ENCODE data around the gene WFDC5. TPM values are rescaled to one million over a fixed set of nuclear protein-coding genes. Genes with fewer than 3 reads are reported as not detected.
"Not testable (repeated sequence)": the region's sequence is repeated elsewhere in the genome, so short reads cannot be mapped to it uniquely, and the experiment has no call there.

The WFDC5 gene, protein sequence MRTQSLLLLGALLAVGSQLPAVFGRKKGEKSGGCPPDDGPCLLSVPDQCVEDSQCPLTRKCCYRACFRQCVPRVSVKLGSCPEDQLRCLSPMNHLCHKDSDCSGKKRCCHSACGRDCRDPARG
- not detected for total RNA-seq

- H3K27ac Mint-ChIP-seq: no peak within 1 kb of the TSS
- H3K4me3 Mint-ChIP-seq: no peak within 1 kb of the TSS
- H3K36me3 Mint-ChIP-seq: no peaks in the 10 kb centered on the region
- peaks cover 14% of the 10 kb centered on the region for H3K27me3 Mint-ChIP-seq
- H3K4me1 Mint-ChIP-seq: peaks cover 3% of the 10 kb centered on the region
- CTCF ChIA-PET: interaction anchor here (0.5 to 12.3 kb wide), 5 partner anchors 19 to 1537 kb away, joined by 3 to 122 read pairs (median 4); no protein-coding TSS in a partner anchor
- ATAC-seq: peak; percentile 53
- H3K9me3 Mint-ChIP-seq (ENCODE audit: low read depth): no peaks in the 10 kb centered on the region
- DNase-seq: no peak
Measured at GRCh38 chr20:45114465-45115385, at the start of gene WFDC5. Gene WFDC5, minus strand, starts transcription at chr20:45115174. Its CDS starts 91 bp downstream, at chr20:45115083.

DNA sequence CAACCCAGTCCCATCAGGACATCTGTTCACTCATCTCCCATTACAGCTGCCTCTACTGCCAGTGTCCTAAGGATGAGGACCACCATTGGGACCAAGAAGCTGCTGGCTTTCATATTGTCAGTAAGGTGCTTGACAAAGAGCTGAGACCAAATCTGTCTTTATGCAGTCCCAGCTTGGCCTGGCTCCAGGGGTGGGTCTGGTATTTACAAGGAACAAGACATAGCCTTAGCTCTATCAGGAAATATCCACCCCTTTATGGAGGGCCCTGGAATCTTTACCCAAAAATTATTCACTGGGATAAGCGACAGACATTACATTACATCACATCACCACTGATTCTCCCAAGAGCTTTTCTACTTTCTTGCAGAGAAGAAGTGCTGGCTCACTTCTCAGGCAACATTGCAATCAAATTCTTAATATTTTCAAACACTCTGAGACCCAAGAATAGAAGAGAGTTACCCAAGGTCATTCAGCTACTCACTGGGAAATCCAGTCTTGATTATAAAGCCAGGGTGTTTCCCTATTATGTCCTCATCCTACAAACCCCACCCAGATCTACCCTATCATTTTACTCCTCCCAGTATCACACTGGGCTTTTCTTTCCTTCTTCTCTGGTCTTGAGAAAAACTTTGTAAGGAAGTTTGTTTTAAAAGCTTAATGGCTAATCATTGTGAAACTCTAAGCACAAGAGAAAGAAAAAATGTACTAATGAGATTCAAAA, 48.3 kb upstream of the WFDC5 start:
- H3K36me3 Mint-ChIP-seq: peaks cover 3% of the 10 kb centered on the region
- H3K4me1 Mint-ChIP-seq: no peaks in the 10 kb centered on the region
- CTCF ChIA-PET: interaction anchor here (1.5 kb wide), 1 partner anchor 25 kb away, joined by 4 read pairs; no protein-coding TSS in a partner anchor
- H3K4me3 Mint-ChIP-seq: no peak overlapping the region
- DNase-seq: no peak
- H3K9me3 Mint-ChIP-seq (ENCODE audit: low read depth): peaks cover 9% of the 10 kb centered on the region
- H3K27me3 Mint-ChIP-seq: peaks cover 73% of the 10 kb centered on the region
- H3K27ac Mint-ChIP-seq: no peak overlapping the region
- ATAC-seq: no peak

GRCh38 chr20:45157962-45158361, 43.0 kb upstream of the WFDC5 start:
- ATAC-seq (no peak), DNase-seq (no peak)
- Mint-ChIP-seq H3K36me3 (peaks cover 3% of the 10 kb centered on the region), H3K4me3 (no peak overlapping the region), H3K9me3 (ENCODE audit: low read depth) (peaks cover 9% of the 10 kb centered on the region), H3K27ac (no peak overlapping the region), H3K27me3 (peaks cover 56% of the 10 kb centered on the region), H3K4me1 (no peaks in the 10 kb centered on the region)
- CTCF ChIA-PET: no interaction called here

- H3K27ac Mint-ChIP-seq: no peak overlapping the region
- peaks cover 3% of the 10 kb centered on the region for H3K36me3 Mint-ChIP-seq
- H3K27me3 Mint-ChIP-seq: peaks cover 51% of the 10 kb centered on the region
- H3K4me3 Mint-ChIP-seq: no peak overlapping the region
- no peaks in the 10 kb centered on the region for H3K4me1 Mint-ChIP-seq
- DNase-seq (no peak), ATAC-seq (no peak)
- H3K9me3 Mint-ChIP-seq (ENCODE audit: low read depth): peaks cover 3% of the 10 kb centered on the region
- CTCF ChIA-PET: no interaction called here
Measured at GRCh38 chr20:45156713-45157112, 41.7 kb upstream of the WFDC5 start.

GRCh38 chr20:45154794-45155193, 39.8 kb upstream of the WFDC5 start:
- DNase-seq; ATAC-seq; CTCF ChIA-PET; H3K27ac Mint-ChIP-seq; H3K4me1 Mint-ChIP-seq; H3K9me3 Mint-ChIP-seq (ENCODE audit: low read depth); H3K4me3 Mint-ChIP-seq; H3K36me3 Mint-ChIP-seq: not testable (repeated sequence)
- H3K27me3 Mint-ChIP-seq: peaks cover 48% of the 10 kb centered on the region

- H3K36me3 Mint-ChIP-seq: peaks cover 3% of the 10 kb centered on the region
- peaks cover 3% of the 10 kb centered on the region for H3K9me3 Mint-ChIP-seq (ENCODE audit: low read depth)
- peaks cover 46% of the 10 kb centered on the region for H3K27me3 Mint-ChIP-seq
- H3K4me3 Mint-ChIP-seq: no peak overlapping the region
- no peaks in the 10 kb centered on the region for H3K4me1 Mint-ChIP-seq
- ATAC-seq: no peak
- H3K27ac Mint-ChIP-seq: no peak overlapping the region
- CTCF ChIA-PET: no interaction called here
- no peak for DNase-seq
Measured at GRCh38 chr20:45154183-45154582, 39.2 kb upstream of the WFDC5 start.

DNA sequence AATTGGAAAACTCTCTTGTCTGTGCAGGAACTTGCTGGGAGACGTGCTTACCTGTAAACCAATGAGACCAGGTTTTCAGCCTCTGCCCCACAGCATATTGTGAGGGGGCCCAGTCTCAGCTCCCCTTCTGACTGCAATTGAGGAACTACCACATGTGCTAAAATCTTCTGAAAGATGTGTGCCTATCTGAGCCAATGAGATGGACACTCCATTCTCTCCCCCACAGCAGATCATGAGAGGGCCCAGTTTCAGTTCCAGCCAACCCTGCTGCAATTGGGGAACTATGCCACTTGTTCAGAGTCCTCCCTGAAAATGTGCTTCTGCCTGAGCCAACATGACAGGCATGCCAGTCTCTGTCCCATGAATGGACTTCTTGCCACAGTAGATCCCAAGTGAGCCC, 38.8 kb upstream of the WFDC5 start:
- Mint-ChIP-seq H3K27ac (no peak overlapping the region), H3K36me3 (no peaks in the 10 kb centered on the region), H3K4me1 (no peaks in the 10 kb centered on the region), H3K9me3 (ENCODE audit: low read depth) (no peaks in the 10 kb centered on the region), H3K4me3 (no peak overlapping the region), H3K27me3 (peaks cover 42% of the 10 kb centered on the region)
- ATAC-seq: no peak
- CTCF ChIA-PET: no interaction called here
- no peak for DNase-seq

DNA sequence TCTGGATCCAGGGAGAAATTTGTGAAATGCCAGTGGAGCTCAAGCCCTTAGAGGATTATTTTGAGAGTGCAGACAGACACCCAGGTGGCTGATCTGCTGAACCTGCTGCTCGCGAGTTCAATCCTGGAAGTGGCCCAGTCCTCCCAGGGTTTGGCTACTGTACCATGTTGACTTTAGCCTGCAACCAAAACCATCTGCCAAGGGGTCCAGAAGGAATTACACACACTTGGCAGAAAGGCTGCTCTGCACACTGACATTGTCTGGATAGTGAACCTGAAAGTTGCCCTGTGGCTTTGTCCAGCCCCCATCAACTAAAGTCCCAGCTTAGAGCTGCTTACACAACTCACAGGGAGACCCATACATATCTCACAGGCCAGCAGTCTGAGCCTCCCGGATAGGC, 38.2 kb upstream of the WFDC5 start:
- Mint-ChIP-seq H3K27me3 (peaks cover 40% of the 10 kb centered on the region), H3K4me1 (no peaks in the 10 kb centered on the region), H3K4me3 (no peak overlapping the region), H3K36me3 (no peaks in the 10 kb centered on the region), H3K9me3 (ENCODE audit: low read depth) (no peaks in the 10 kb centered on the region), H3K27ac (no peak overlapping the region)
- DNase-seq (no peak), ATAC-seq (no peak)
- CTCF ChIA-PET: no interaction called here

GRCh38 chr20:45152405-45152804, 37.4 kb upstream of the WFDC5 start:
- CTCF ChIA-PET: interaction anchor here (1.8 kb wide), 1 partner anchor 14 kb away, joined by 7 read pairs; no protein-coding TSS in a partner anchor
- ATAC-seq: no peak
- H3K4me3 Mint-ChIP-seq: no peak overlapping the region
- H3K27me3 Mint-ChIP-seq: peaks cover 40% of the 10 kb centered on the region
- H3K27ac Mint-ChIP-seq: no peak overlapping the region
- DNase-seq: no peak
- H3K36me3 Mint-ChIP-seq: no peaks in the 10 kb centered on the region
- H3K9me3 Mint-ChIP-seq (ENCODE audit: low read depth): no peaks in the 10 kb centered on the region
- H3K4me1 Mint-ChIP-seq: no peaks in the 10 kb centered on the region

DNA sequence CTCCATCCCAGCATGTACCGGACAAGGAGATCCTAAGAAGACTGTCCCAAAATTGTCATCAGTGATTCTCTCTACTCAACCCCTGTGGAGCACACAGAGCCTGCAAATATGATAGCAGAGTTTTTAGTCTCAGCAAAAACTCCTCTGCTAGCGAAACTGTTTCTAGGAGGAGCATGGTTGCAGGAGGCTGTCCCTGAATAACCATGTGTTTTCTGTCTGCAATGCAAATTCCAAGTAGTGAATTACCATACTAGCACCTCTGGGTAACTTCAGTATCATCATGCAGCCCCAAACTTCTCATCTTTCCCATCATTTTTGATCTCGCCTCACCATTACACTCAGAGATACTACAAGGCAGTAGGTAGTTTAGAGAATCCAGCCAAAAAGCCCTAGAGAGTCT, 34.1 kb upstream of the WFDC5 start:
- Mint-ChIP-seq H3K4me3 (no peak overlapping the region), H3K36me3 (no peaks in the 10 kb centered on the region), H3K9me3 (ENCODE audit: low read depth) (no peaks in the 10 kb centered on the region), H3K27ac (no peak overlapping the region), H3K27me3 (peaks cover 45% of the 10 kb centered on the region), H3K4me1 (no peaks in the 10 kb centered on the region)
- ATAC-seq (no peak), DNase-seq (no peak)
- CTCF ChIA-PET: no interaction called here

GRCh38 chr20:45140836-45141235, 25.9 kb upstream of the WFDC5 start:
- H3K9me3 Mint-ChIP-seq (ENCODE audit: low read depth): no peaks in the 10 kb centered on the region
- peaks cover 18% of the 10 kb centered on the region for H3K27me3 Mint-ChIP-seq
- CTCF ChIA-PET: interaction anchor here (1.3 to 4.5 kb wide), 2 partner anchors 57 to 151 kb away, joined by 3 to 43 read pairs; no protein-coding TSS in a partner anchor
- H3K36me3 Mint-ChIP-seq: no peaks in the 10 kb centered on the region
- ATAC-seq: no peak
- H3K27ac Mint-ChIP-seq: no peak overlapping the region
- no peak for DNase-seq
- H3K4me3 Mint-ChIP-seq: no peak overlapping the region
- H3K4me1 Mint-ChIP-seq: no peaks in the 10 kb centered on the region

DNA sequence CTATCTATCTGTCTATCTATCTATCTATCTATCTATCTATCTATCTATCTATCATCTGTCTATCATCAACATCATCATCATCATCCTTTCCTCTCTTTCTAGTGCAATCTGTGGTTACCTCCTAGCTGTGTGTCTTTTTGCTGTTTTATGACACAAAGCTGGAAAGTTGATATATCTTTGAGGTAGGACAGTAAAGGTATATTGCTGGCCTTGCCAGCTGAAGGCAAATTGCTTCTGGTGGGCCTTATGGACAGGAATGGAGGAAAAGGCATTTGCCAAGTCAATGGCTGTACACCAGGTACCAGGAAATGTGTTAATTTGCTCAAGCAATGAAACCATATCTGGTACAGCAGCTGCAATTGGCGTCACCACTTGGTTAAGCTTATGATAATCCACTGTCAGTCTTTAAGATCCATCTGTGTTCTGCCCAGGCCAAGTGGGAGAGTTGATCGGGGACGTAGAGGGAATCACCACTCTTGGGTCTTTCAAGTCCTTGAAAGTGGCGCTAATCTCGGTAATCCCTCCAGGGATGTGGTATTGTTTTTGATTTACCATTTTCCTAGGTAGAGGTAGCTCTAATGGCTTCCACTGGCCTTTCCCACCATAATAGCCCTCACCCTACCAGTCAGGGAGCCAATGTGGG, 24.9 kb upstream of the WFDC5 start:
- CTCF ChIA-PET: interaction anchor here (0.9 to 4.5 kb wide), 9 partner anchors 12 to 273 kb away, joined by 3 to 43 read pairs (median 4); no protein-coding TSS in a partner anchor
- H3K4me3 Mint-ChIP-seq; H3K36me3 Mint-ChIP-seq; H3K4me1 Mint-ChIP-seq; H3K27ac Mint-ChIP-seq; DNase-seq; H3K9me3 Mint-ChIP-seq (ENCODE audit: low read depth); ATAC-seq; H3K27me3 Mint-ChIP-seq: not testable (repeated sequence)
